SU-DHL-6 (cell line): ENCODE data around the gene GFER.

Experiments used
- H2AFZ ChIP-seq: fragments of 200-600 bp; sonication (generic); 2 replicates; pipeline ENCODE4 v1.6.1; 2014; ENCODE audit warnings: low read depth, mild to moderate bottlenecking, moderate library complexity, mixed read lengths, antibody characterized with exemption, low read length; ENCODE audit not compliant: severe bottlenecking
- H3F3A ChIP-seq: fragments of 200-600 bp; shearing (Covaris generic); 2 replicates; pipeline ENCODE4 v1.6.0; 2016; ENCODE audit warnings: antibody characterized with exemption, mild to moderate bottlenecking; ENCODE audit not compliant: insufficient read depth
- H3K27ac ChIP-seq: fragments of 200-600 bp; sonication (generic); 2 replicates; pipeline ENCODE4 v1.5.1; 2016; ENCODE audit warnings: low read depth, mild to moderate bottlenecking, low read length, moderate library complexity, mixed read lengths
- H3K27me3 ChIP-seq: fragments of 200-600 bp; sonication (generic), shearing (Covaris generic); 2 replicates; pipeline ENCODE4 v1.6.0; 2014; ENCODE audit warnings: mild to moderate bottlenecking, low read length
- H3K36me3 ChIP-seq: fragments of 200-600 bp; sonication (generic); 2 replicates; pipeline ENCODE4 v1.6.1; 2014; ENCODE audit warnings: mild to moderate bottlenecking, low read length, mixed read lengths
- H3K4me2 ChIP-seq: fragments of 300-600, 200-600 bp; shearing (Covaris generic), sonication (generic); 2 replicates; pipeline ENCODE4 v1.6.0; 2014; ENCODE audit warnings: low read length, low read depth, mild to moderate bottlenecking; ENCODE audit not compliant: poor library complexity, severe bottlenecking
- H3K4me3 ChIP-seq: fragments of 200-600 bp; sonication (generic); 2 replicates; pipeline ENCODE4 v1.5.1; 2014; ENCODE audit warnings: antibody characterized with exemption, low read length, mild to moderate bottlenecking, mixed read lengths; ENCODE audit not compliant: insufficient read depth, poor library complexity, severe bottlenecking
- H3K79me2 ChIP-seq: fragments of 200-600 bp; sonication (generic); 2 replicates; pipeline ENCODE4 v1.6.1; 2014; ENCODE audit warnings: mild to moderate bottlenecking, low read length, moderate library complexity; ENCODE audit not compliant: insufficient read depth
- H3K9ac ChIP-seq: fragments of 200-600 bp; sonication (generic); 2 replicates; pipeline ENCODE4 v1.7.0; 2014; ENCODE audit warnings: mild to moderate bottlenecking, low read length
- H3K9me2 ChIP-seq: fragments of 200-600 bp; sonication (generic); replicated peaks from 2 replicates; pipeline ENCODE4 v1.6.1; 2014; ENCODE audit warnings: low read length; ENCODE audit not compliant: insufficient read depth
- H3K9me3 ChIP-seq: fragments of 200-600 bp; sonication (generic); 2 replicates; pipeline ENCODE4 v1.6.1; 2014; ENCODE audit warnings: low read length, mixed read lengths; ENCODE audit not compliant: insufficient read depth
- H4K20me1 ChIP-seq: fragments of 200-600 bp; sonication (generic); 2 replicates; pipeline ENCODE4 v1.6.1; 2014; ENCODE audit warnings: low read depth, mild to moderate bottlenecking, antibody characterized with exemption, low read length, moderate library complexity, mixed read lengths
- EZH2phosphoT487 ChIP-seq: fragments of 200-600 bp; sonication (generic), shearing (Covaris generic); conservative IDR thresholded peaks from 2 replicates; pipeline ENCODE4 v1.6.1; 2018; ENCODE audit warnings: mild to moderate bottlenecking, antibody characterized with exemption, low read length, moderate library complexity, mixed read lengths
- TF ChIP-seq, protein P1 (sequence below): fragments of 200-600 bp; sonication (generic); IDR thresholded peaks from one replicate; pipeline ENCODE4 v1.5.1; 2017; ENCODE audit warnings: antibody characterized with exemption, mild to moderate bottlenecking, low read length, moderate library complexity; ENCODE audit not compliant: insufficient read depth, poor library complexity, severe bottlenecking

GFER gene

DNA sequence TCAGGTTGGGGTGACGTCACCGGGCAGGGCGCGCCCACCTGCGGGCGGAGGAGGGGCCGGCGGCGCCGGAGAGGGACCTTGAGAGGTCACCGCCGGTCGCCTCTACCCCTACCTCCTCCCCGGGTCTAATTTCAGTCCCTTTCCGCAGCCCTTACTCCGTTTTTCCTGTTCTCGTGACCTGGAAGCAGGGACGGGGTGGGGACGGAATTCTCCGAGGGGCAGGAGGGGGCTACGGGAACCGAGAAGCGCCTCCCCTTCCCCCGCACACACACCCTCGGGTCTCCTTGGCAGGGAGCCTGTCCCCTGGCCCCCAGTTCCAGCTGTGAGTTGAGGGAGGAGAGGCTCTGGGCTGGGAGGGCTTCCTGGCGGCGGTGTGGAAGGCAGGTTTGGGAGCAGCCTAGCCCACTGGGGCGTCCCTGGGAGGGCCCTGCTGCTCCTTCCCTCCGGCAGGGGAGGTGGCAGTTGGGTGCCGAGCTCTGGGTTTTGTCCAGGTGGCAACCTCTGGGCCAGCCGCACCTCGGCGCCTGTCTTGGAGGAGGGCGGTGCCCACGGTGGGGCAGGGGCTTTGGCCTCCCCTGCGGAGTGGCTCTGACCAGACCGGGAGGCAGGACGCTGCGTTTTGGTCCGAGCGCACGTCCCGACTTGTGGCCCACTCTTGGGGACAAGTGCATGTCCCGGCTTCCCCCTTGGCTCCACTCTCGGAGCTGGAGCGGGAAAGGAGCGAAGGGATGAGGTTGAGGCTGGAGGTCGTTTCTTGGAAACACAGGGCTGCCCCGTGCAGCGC lies 6.5 kb downstream of the GFER start:
- Histone ChIP-seq H3F3A (peaks cover 10% of the 10 kb centered on the region), H3K9me3 (no peaks in the 10 kb centered on the region), H2AFZ (no peak overlapping the region), H3K36me3 (no peaks in the 10 kb centered on the region), H3K27me3 (no peaks in the 10 kb centered on the region), H3K9me2 (no peaks in the 10 kb centered on the region), H4K20me1 (no peaks in the 10 kb centered on the region), H3K4me2 (peak overlapping the region; percentile 40), H3K9ac (peak overlapping the region; percentile 5; the same call in 1 of the 2 replicates), H3K27ac (no peak overlapping the region), H3K79me2 (no peaks in the 10 kb centered on the region), H3K4me3 (peak overlapping the region; percentile 17)
- TF ChIP-seq, protein P1, sequence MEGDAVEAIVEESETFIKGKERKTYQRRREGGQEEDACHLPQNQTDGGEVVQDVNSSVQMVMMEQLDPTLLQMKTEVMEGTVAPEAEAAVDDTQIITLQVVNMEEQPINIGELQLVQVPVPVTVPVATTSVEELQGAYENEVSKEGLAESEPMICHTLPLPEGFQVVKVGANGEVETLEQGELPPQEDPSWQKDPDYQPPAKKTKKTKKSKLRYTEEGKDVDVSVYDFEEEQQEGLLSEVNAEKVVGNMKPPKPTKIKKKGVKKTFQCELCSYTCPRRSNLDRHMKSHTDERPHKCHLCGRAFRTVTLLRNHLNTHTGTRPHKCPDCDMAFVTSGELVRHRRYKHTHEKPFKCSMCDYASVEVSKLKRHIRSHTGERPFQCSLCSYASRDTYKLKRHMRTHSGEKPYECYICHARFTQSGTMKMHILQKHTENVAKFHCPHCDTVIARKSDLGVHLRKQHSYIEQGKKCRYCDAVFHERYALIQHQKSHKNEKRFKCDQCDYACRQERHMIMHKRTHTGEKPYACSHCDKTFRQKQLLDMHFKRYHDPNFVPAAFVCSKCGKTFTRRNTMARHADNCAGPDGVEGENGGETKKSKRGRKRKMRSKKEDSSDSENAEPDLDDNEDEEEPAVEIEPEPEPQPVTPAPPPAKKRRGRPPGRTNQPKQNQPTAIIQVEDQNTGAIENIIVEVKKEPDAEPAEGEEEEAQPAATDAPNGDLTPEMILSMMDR, result no peak
- 0 out of 2 replicates have a peak, but pooled peaks have one; percentile 42 for TF ChIP-seq EZH2phosphoT487

DNA sequence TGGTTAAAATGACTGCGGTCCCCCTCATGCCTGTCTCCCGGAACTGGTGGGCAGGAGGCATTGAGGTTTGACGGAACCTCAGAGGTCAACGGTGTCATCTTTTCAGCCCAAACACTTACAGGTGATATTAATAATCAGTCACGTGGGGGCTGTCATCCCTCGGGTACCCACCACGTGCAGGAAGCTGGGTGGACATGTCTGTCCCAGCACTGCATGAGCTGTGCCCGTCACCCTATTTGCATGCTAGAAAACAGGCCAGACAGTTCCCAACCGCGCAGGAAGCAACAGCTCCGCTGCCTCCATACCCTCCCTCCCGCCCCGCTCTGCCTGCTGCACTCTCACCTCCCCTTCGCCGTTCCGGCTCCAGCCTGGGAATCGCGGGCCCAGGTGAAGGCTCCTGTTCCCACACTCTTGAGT lies 7.2 kb downstream of the GFER start:
- no peaks in the 10 kb centered on the region for H3K9me3 ChIP-seq
- no peak overlapping the region for H2AFZ ChIP-seq
- H4K20me1 ChIP-seq, result no peaks in the 10 kb centered on the region
- H3K4me2 ChIP-seq, result peak overlapping the region; percentile 40
- no peak overlapping the region for H3K4me3 ChIP-seq
- no peak overlapping the region for H3K27ac ChIP-seq
- peaks cover 10% of the 10 kb centered on the region for H3F3A ChIP-seq
- no peak for TF ChIP-seq EZH2phosphoT487
- TF ChIP-seq, protein P1, result no peak
- no peaks in the 10 kb centered on the region for H3K36me3 ChIP-seq
- no peaks in the 10 kb centered on the region for H3K9me2 ChIP-seq
- H3K79me2 ChIP-seq, result no peaks in the 10 kb centered on the region
- no peak overlapping the region for H3K9ac ChIP-seq
- no peaks in the 10 kb centered on the region for H3K27me3 ChIP-seq

DNA sequence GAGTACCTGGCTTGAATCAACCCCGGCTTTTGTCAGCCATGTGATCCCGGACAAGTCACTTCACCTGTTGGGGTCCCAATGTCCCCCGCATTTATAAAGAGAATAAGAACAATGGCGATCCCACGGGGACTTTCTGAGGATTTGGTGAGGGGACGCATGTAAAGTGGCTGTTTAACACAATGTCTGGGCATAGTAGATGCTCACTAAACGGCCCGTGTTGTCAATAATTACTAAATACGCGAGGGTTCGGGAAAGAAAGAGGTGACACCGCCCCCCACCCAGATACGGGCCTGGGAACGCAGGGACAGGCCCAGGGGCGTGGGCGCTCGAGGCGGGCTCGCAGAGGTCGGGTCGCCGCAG lies 7.6 kb downstream of the GFER start:
- Histone ChIP-seq H3K36me3 (no peaks in the 10 kb centered on the region), H3F3A (peaks cover 10% of the 10 kb centered on the region), H3K9ac (no peak overlapping the region), H4K20me1 (no peaks in the 10 kb centered on the region), H3K9me2 (no peaks in the 10 kb centered on the region), H2AFZ (no peak overlapping the region), H3K9me3 (no peaks in the 10 kb centered on the region), H3K4me2 (peak overlapping the region; percentile 40), H3K27ac (no peak overlapping the region), H3K4me3 (no peak overlapping the region), H3K27me3 (no peaks in the 10 kb centered on the region), H3K79me2 (no peaks in the 10 kb centered on the region)
- TF ChIP-seq, protein P1, result no peak
- TF ChIP-seq EZH2phosphoT487, result no peak
